ENCODE measurements around the gene NKX2-4.
"Not testable (repeated sequence)": the region's sequence is repeated elsewhere in the genome, so short reads cannot be mapped to it uniquely, and the experiment has no call there.

NKX2-4 gene

DNA sequence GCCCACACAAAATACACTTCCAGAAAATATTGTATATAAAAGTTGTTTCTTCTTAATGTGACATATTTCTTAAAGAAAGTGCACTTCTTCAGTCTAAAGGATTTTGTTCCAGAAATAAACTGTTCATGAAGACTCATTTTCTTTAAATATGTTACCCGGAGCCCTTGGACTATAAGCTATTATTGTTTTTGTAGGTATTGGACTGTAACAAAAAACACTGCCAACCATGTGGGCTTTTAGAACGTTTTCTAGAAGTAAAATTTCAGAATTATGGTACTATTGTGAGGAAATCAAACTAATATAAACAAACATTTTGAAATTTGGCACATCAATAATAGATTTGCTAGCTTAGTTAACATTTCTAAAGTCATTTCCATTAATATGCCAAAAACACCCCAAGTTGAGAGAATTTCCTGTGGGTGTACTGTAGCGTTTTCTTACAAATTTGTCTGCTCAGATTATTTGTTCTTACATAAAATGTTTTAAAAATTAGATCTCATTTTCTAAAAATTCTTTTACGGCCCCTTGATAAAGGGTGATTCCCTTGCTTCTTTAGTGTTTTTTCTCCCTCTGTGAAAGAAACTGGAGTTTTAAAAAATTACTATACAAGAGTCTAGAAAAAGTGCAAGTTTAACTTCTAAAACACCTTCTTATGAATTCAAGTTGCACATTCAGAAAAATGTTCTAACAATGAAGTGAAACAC lies 3.4 kb downstream of the NKX2-4 start:
- DNase-seq (ENCODE audit: low read depth in 2 of 2), result no peak

DNA sequence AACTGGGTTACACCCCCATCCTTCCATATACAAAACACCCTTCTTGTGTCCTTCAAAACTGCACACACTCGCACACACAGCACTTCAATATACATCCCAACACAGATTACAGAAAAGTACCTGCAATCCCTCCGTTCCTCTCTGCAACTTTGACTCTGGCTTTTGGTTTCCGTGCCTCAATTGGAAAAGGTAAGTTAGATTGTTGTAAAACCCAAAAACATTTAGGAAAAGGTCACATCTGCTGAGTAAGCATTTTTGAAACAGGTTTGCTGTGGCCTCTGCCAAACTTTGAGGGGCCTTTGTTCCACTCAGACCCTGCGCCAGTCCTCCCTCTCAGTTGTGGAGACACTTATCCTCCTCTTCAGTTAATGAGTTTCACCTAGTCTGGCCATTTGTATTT lies 4.2 kb downstream of the NKX2-4 start:
- no peak for DNase-seq (ENCODE audit: low read depth in 2 of 2)

DNA sequence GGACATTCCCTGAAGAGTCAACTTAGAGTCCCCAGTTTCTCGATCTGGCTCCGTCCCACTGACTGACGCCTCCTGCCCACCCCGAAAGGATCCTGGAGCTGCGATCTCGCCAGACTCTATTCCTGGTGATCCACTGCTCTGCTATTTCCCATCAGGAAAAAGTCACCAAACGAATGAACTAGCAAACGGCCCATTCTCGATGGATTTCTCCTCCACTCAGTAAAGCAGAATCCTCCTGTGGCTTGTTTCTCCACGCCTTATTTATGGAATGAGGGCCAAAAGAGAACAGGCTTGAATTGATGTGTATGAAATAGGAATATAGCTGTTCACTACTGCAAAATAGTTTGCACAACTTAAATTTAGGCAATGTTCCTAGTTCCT lies 5.4 kb downstream of the NKX2-4 start:
- no peak for DNase-seq (ENCODE audit: low read depth in 2 of 2)

DNA sequence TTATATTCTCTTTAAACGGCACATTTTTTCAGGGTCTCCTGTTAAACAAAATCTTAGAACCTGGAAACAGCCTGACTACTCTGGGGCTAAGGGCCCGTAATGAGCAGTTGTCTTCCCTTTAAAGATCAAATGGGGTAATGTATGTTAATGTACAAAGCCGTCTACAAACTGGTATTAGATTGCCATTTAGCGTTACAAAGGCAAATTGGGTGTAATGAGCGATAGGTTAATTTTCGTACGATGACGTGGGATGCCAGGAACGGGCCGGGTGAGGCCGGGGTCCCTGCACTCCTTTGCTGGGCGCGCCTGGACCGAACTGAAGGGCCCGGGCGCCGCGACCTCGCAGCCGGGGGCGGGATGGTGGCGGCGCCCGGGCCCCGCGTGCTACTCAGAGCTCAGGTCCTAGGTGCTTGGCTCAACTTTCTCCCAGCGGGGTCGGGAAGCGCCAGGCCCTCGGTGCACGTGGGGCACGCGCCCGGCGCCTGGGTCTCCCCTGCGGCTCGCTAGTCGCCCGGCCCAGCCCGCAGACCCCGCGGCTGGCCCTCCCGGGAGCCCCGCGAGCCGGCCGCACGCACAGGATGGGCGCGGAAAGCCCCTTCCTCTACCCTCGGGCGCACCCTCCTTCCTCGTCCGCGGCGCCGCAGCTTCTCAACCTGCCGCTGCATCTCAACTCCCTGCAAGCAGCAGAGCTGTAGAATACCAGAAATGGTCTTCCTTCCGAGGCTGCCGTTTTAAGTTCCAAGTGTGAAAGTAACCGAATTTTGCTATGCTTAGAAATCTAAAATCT lies 5.9 kb downstream of the NKX2-4 start:
- no peak for DNase-seq (ENCODE audit: low read depth in 2 of 2)

DNA sequence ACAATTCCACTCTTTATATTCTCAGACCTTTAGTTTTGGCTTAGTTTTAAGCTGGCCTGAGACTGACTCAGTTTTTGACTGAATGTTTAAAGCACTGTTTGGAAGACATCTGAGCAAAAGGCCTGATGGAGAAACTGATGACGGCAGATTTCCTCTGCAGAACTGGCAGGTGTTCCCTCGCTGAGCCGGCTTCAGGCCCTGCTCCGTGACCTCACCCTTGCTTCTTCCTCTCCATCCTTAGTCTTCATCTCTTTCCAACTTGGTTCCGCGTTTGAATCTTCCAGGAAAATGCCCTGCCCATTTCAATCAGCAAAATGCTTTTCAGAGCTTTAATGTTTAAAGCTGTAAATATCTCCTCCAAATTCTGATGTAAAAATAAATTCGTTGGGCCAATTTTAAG lies 6.6 kb downstream of the NKX2-4 start:
- no peak for DNase-seq (ENCODE audit: low read depth in 2 of 2)

DNA sequence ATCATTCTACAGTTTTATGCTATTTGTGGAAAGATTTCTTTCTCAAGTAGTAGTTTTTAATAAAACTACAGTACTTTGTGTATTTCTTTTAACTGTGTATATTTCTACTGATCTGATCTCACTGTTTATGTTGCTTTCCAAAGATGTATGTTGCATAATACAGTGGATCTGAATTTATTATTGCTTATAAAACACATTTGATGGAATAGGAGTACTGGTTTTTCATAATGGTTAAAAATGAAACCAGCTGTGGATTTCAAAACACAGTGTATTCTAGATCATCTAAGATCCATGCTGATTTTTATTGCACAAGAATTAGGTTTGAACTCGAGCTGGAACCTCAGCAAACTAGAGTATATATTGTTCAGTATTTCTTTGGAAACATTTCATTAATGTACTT lies 8.0 kb downstream of the NKX2-4 start:
- no peak for DNase-seq (ENCODE audit: low read depth in 2 of 2)

DNA sequence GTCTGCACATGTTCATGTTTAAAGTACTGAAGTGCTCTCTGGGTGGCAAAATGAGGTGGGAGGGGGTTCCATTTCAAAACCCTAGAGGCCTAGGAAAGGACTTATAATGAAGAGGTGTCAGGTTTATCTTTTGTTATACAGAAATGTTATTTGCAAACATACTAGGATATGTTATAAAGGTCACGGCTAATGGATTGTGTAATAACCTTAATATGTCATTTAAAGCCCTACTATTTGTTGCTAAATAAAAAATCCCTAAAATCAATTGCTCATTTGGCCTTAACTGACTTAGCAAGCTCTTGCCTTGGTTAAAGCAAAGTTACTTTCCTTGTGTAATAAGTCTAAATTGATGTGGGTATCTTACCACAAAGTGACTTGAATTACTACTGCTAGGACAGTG lies 8.8 kb downstream of the NKX2-4 start:
- no peak for DNase-seq (ENCODE audit: low read depth in 2 of 2)

DNA sequence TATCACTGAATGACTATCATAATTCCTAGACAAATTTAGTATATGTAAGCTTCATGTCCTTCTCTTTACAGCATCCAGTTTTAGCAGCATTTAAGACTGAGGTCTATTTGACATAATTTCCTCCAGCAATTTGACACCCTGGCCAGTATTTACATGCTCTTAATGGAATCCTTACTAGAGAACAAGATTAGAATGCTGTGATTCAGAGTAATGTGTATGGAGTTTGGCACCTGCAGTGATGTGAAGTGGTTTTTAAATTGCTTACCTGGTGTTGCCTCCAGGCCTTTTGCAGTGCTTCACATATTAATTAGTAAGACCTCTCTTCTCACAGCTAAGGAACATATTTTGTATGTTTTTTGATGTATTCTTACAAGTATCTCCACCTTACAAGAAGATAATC lies 9.8 kb downstream of the NKX2-4 start:
- DNase-seq (ENCODE audit: low read depth in 2 of 2), result no peak

DNA sequence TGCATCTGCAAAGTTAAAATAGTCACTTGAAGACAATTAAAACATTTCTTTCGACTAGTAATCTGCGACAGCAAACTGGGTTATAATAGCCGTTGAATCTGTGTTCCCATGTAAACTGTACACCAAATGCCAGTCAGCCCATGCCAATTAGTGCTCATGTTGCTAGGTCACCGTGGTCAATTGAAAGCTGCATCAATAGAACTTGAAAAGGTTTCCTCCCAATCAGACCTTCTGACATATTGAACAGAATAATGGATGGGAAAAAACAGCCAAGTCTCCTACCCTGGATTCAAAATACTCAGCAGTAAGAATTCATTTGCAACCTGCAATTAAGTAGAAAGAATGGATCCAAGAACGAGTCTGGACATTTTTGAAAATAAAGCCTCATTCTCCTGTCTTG lies 11.2 kb downstream of the NKX2-4 start:
- no peak for DNase-seq (ENCODE audit: low read depth in 2 of 2)

DNA sequence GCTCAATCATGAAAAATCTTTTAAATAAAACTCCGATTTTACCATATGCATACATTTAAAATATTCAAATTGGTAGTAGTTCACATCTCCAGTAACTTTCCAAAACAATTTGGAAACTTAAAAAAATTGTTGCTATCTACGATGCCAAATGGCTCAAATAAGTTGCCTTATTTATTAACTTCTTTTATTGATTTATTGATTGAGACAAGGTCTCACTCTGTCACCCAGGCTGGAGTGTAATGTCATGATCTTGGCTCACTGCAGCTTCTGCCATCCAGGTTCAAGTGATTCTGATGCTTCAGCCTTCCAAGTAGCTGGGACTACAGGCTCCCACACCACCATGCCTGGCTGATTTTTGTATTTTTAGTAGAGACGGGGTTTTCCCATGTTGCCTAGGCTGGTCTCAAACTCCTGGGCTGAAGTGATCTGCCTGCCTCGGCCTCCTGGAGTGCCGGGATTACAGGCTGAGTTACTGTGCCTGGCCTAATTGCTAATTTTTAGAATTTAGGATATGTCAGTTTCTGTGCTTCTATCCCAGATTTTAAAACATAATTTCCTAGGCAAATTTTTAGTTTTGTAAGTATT lies 12.9 kb downstream of the NKX2-4 start:
- no peak for DNase-seq (ENCODE audit: low read depth in 2 of 2)

DNA sequence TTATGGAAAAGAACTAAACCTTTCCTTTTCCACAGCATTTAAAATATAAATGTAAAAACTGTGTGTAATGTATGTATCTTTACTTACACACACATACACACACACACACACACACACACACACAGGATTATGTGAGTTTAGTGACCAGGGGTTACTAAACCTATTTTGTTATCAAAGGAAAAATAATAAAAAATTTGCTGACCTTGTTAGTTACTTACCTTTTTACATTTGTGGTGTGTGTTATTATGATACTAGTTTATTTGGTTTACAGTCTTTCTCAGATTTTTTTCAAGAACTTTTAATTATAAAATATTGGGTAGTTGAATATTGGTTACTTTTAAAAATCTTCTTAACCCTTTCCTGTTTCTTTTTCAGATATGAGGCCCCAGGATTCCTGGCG lies 15.7 kb downstream of the NKX2-4 start:
- no peak for DNase-seq (ENCODE audit: low read depth in 2 of 2)

DNA sequence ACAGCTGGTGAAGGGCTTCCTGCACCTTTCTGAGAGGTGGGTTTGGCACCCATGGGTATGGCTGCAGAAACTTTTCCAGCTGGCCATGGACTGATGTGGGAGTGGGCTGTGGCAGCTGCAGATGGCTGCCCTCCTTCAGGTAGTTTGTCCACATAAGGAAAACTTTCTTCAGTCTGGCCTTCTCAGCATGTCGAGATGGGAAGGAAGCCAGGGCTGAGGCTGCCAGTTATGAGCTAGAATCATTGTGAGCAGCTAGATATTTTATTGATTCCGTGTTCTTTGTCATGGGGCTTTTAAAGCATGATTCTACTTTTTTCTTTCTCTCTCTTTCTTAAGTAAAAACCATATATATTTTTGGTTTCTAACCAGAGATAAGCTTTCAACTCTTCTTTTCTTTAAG lies 16.6 kb downstream of the NKX2-4 start:
- no peak for DNase-seq (ENCODE audit: low read depth in 2 of 2)

DNA sequence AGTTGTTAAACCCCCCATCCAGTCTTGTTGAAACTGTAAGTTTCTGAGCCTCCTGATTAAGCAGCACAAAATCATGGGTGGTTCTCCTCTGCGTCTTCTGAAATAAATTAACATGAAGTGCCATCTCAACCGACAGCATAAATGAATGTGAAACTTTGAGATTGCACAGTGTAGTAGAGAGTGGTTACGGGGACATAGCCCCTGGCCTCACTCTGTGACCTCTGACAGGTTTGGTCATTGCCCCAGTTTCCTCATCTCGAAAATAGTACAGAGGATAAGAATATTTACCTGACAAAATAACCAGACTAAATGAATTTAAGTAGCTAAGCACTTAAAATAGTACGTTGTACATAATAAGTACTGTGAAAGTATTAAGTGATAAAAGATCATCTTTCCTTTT lies 19.1 kb downstream of the NKX2-4 start:
- no peak for DNase-seq (ENCODE audit: low read depth in 2 of 2)

DNA sequence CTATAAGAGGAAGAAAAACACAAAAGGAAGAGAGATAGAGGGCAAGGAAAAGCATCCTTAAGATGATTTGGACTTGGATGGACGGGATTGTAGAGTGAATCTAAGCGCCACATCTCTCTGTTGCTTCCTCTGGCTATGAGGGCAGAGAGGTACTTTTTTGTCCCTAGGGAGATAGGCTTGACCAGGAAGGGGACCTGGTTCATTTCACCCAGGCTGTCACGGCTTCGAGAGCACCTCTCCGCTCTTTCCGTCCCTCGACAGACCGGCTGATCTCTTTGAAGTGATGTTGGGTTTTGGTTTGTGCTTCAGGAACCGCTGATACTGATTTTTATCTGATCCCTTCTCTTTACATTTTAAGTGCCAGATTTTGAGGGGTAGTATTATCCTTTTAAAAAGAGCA lies 19.6 kb downstream of the NKX2-4 start:
- no peak for DNase-seq (ENCODE audit: low read depth in 2 of 2)

DNA sequence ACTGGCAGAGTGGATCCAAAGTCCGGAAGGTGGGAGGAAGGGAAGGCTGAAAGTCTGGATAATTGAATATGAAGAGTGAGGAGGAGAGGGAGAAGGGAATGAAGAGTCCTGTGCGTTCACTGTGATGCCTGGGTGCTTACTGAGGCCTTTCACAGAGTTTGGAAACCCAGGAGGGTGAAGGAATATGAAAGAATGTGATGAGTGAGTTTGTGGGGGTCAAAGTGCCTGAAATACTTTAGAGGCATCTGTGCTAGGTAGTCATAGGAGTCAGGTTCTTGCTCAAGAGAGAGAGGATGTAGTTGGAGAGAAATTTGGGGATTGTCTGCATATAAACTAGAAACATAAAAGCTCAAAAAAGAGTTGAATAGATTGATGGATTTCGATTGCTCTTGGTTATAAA lies 20.7 kb downstream of the NKX2-4 start:
- no peak for DNase-seq (ENCODE audit: low read depth in 2 of 2)

DNA sequence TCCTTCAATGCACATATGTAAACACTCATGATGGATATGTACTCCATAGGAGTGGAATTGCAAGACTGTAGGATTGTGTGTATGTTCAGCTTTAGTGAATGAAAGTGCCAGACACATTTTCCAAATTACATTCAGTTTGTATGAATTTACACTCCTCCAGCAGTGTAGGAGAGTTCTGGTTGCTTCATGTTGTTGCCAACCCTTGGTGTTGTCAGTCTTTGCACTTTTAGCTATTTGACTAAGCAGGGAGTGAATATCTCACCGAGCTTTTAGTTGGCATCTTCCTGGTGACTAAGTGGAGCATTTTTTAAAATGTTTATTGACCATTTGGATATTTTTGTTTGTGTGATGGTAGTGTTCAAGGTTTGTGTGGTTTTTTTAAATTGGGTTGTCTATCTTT lies 23.9 kb downstream of the NKX2-4 start:
- no peak for DNase-seq (ENCODE audit: low read depth in 2 of 2)

DNA sequence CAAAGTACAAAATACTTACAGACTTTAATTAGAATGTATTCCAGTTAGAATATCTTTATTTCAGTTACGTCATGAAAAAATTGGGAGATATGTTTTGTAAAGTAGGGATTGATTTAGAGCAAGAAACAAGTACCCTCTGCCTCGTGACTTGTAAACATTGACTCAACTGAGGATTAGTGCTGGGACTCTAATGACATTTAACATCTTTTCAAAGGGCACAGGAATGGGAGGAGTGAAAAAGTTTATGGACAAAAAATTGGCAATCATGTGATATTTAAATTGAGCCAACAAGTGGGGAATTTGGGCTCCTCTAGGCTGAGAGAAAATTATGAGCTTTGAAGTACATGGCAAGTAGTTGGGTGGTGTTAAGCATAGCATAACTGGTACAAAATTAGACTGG lies 25.3 kb downstream of the NKX2-4 start:
- no peak for DNase-seq (ENCODE audit: low read depth in 2 of 2)

DNA sequence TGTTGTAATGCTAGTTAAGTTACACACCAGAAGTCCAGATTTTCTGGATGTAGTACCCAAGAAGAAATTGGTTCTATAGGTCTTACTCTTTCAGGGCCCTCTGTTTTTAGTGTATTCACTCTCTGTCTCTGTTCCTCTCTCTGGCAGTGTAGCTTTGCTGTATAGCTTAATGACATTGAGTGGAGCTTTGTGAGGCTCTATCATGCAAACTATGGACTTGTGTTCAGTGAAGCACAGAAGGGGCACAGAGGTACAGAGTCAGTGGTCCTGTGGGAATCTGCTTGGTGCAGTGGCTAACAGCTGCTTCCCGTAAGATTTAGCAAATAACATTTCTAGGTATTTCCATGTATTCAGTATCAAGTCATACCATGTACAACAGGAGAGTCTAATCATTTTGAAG lies 26.1 kb downstream of the NKX2-4 start:
- DNase-seq (ENCODE audit: low read depth in 2 of 2), result no peak

DNA sequence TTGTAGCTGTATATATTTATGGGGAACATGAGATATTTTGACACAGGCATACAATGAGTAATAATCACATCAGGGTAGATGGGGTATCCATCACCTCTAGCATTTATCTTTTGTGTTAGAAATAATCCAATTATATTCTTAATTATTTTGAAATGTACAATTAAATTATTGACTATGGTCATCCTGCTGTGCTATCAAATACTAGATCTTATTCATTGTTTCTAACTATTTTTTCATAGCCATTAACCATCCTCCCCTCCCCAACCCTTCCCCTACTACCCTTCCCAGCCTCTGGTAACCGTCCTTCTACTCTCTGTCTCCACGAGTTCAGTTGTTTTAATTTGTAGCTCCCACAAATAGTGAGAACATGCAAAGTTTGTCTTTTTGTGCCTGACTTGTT lies 28.5 kb downstream of the NKX2-4 start:
- no peak for DNase-seq (ENCODE audit: low read depth in 2 of 2)

DNA sequence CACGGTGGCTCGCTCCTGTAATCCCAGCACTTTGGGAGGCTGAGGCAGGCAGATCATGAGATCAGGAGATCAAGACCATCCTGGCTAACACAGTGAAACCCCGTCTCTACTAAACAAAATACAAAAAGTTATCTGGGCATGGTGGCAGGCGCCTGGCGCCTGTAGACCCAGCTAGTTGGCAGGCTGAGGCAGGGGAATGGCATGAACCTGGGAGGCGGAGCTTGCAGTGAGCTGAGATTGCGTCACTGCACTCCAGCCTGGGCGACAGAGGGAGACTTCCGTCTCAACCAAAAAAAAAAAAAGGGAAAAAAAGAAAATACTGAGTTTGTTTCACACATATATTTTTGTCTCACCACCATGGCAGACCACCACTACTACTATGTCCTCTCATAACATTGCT lies 31.1 kb downstream of the NKX2-4 start:
- not testable (repeated sequence) for DNase-seq (ENCODE audit: low read depth in 2 of 2)

DNA sequence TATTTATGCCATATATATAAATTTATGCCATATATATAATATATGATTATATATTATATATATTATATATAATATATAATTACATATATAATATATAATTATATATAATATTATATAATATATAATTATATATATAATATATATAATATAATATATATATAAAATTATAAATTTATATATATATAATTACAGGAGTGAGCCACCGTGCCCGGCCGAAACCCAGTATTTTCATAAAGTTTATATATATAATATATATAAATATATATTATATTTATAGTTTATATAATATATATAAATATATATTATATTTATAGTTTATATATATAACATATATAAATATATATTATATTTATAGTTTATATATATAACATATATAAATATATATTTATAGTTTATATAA lies 31.6 kb downstream of the NKX2-4 start:
- DNase-seq (ENCODE audit: low read depth in 2 of 2), result no peak

DNA sequence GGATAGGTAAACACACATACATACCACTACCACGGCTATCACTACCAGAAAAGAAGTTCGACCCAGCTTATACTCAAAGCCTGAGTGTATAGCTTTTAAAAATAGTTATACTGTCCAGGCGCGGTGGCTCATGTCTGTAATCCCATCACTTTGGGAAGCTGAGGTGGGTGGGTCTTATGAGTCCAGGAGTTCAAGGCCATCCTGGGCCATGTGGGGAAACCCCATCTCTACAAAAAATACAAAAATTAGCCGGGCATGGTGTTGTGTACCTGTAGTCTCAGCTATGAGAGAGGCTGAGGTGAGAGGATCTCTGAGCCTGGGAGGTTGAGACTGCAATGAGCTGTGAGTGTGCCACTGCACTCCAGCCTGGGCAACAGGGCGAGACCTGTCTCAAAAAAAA lies 32.9 kb downstream of the NKX2-4 start:
- no peak for DNase-seq (ENCODE audit: low read depth in 2 of 2)

DNA sequence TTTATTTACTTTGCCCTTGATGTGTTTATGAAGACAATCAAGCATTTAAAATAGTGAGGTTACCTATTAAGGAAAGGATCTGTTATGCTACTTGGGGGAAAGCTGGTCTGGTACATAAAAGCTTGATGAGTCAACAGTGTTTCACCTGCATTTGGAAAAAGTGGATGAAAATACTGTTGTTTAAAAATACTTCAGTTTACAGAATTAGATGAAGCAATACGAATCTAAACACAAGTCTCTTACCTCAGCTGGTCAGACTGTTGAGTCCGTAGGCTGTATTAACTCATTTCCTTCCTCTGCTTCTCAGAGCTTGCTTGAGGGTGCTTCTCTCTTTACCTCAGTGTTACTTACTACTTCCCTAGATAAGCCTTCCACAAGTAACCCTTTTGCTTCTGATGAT lies 36.1 kb downstream of the NKX2-4 start:
- DNase-seq (ENCODE audit: low read depth in 2 of 2), result no peak
